SU-DHL-6 (cell line): ENCODE results near the gene OLFM2.

Experiments used
- H2AFZ ChIP-seq: fragments of 200-600 bp; sonication (generic); 2 replicates; pipeline ENCODE4 v1.6.1; 2014; ENCODE audit warnings: low read depth, mild to moderate bottlenecking, moderate library complexity, mixed read lengths, antibody characterized with exemption, low read length; ENCODE audit not compliant: severe bottlenecking
- H3F3A ChIP-seq: fragments of 200-600 bp; shearing (Covaris generic); 2 replicates; pipeline ENCODE4 v1.6.0; 2016; ENCODE audit warnings: antibody characterized with exemption, mild to moderate bottlenecking; ENCODE audit not compliant: insufficient read depth
- H3K27ac ChIP-seq: fragments of 200-600 bp; sonication (generic); 2 replicates; pipeline ENCODE4 v1.5.1; 2016; ENCODE audit warnings: low read depth, mild to moderate bottlenecking, low read length, moderate library complexity, mixed read lengths
- H3K27me3 ChIP-seq: fragments of 200-600 bp; sonication (generic), shearing (Covaris generic); 2 replicates; pipeline ENCODE4 v1.6.0; 2014; ENCODE audit warnings: mild to moderate bottlenecking, low read length
- H3K36me3 ChIP-seq: fragments of 200-600 bp; sonication (generic); 2 replicates; pipeline ENCODE4 v1.6.1; 2014; ENCODE audit warnings: mild to moderate bottlenecking, low read length, mixed read lengths
- H3K4me2 ChIP-seq: fragments of 300-600, 200-600 bp; shearing (Covaris generic), sonication (generic); 2 replicates; pipeline ENCODE4 v1.6.0; 2014; ENCODE audit warnings: low read length, low read depth, mild to moderate bottlenecking; ENCODE audit not compliant: poor library complexity, severe bottlenecking
- H3K4me3 ChIP-seq: fragments of 200-600 bp; sonication (generic); 2 replicates; pipeline ENCODE4 v1.5.1; 2014; ENCODE audit warnings: antibody characterized with exemption, low read length, mild to moderate bottlenecking, mixed read lengths; ENCODE audit not compliant: insufficient read depth, poor library complexity, severe bottlenecking
- H3K79me2 ChIP-seq: fragments of 200-600 bp; sonication (generic); 2 replicates; pipeline ENCODE4 v1.6.1; 2014; ENCODE audit warnings: mild to moderate bottlenecking, low read length, moderate library complexity; ENCODE audit not compliant: insufficient read depth
- H3K9ac ChIP-seq: fragments of 200-600 bp; sonication (generic); 2 replicates; pipeline ENCODE4 v1.7.0; 2014; ENCODE audit warnings: mild to moderate bottlenecking, low read length
- H3K9me2 ChIP-seq: fragments of 200-600 bp; sonication (generic); replicated peaks from 2 replicates; pipeline ENCODE4 v1.6.1; 2014; ENCODE audit warnings: low read length; ENCODE audit not compliant: insufficient read depth
- H3K9me3 ChIP-seq: fragments of 200-600 bp; sonication (generic); 2 replicates; pipeline ENCODE4 v1.6.1; 2014; ENCODE audit warnings: low read length, mixed read lengths; ENCODE audit not compliant: insufficient read depth
- H4K20me1 ChIP-seq: fragments of 200-600 bp; sonication (generic); 2 replicates; pipeline ENCODE4 v1.6.1; 2014; ENCODE audit warnings: low read depth, mild to moderate bottlenecking, antibody characterized with exemption, low read length, moderate library complexity, mixed read lengths
- CTCF ChIP-seq: fragments of 200-600 bp; sonication (generic); IDR thresholded peaks from one replicate; pipeline ENCODE4 v1.5.1; 2017; ENCODE audit warnings: antibody characterized with exemption, mild to moderate bottlenecking, low read length, moderate library complexity; ENCODE audit not compliant: insufficient read depth, poor library complexity, severe bottlenecking
- EZH2phosphoT487 ChIP-seq: fragments of 200-600 bp; sonication (generic), shearing (Covaris generic); conservative IDR thresholded peaks from 2 replicates; pipeline ENCODE4 v1.6.1; 2018; ENCODE audit warnings: mild to moderate bottlenecking, antibody characterized with exemption, low read length, moderate library complexity, mixed read lengths

OLFM2 gene

GRCh38 chr19:9872618-9873242, 63.6 kb downstream of the OLFM2 start:
- Histone ChIP-seq H3F3A (no peaks in the 10 kb centered on the region), H3K4me3 (no peak overlapping the region), H4K20me1 (no peaks in the 10 kb centered on the region), H3K4me2 (no peak overlapping the region), H3K9me2 (no peaks in the 10 kb centered on the region), H3K36me3 (no peaks in the 10 kb centered on the region), H3K27me3 (no peaks in the 10 kb centered on the region), H3K79me2 (no peaks in the 10 kb centered on the region), H3K9me3 (no peaks in the 10 kb centered on the region), H2AFZ (no peak overlapping the region), H3K9ac (no peak overlapping the region), H3K27ac (no peak overlapping the region)
- TF ChIP-seq EZH2phosphoT487: no peak
- no peak for TF ChIP-seq CTCF

- Histone ChIP-seq H3K27me3 (no peaks in the 10 kb centered on the region), H2AFZ (no peak overlapping the region), H3K4me3 (no peak overlapping the region), H3K36me3 (no peaks in the 10 kb centered on the region), H3K27ac (no peak overlapping the region), H3K9ac (no peak overlapping the region), H3F3A (no peaks in the 10 kb centered on the region), H3K4me2 (no peak overlapping the region), H3K79me2 (no peaks in the 10 kb centered on the region), H3K9me2 (no peaks in the 10 kb centered on the region), H3K9me3 (no peaks in the 10 kb centered on the region), H4K20me1 (no peaks in the 10 kb centered on the region)
- TF ChIP-seq CTCF (no peak), EZH2phosphoT487 (no peak)
Observed at GRCh38 chr19:9871626-9872338, 64.5 kb downstream of the OLFM2 start.

GRCh38 chr19:9868983-9869617, 67.2 kb downstream of the OLFM2 start:
- no peaks in the 10 kb centered on the region for H4K20me1 ChIP-seq
- no peaks in the 10 kb centered on the region for H3K27me3 ChIP-seq
- H3K27ac ChIP-seq: no peak overlapping the region
- H3K4me2 ChIP-seq: no peak overlapping the region
- H3K9me2 ChIP-seq: no peaks in the 10 kb centered on the region
- H3K79me2 ChIP-seq: no peaks in the 10 kb centered on the region
- H3K9ac ChIP-seq: no peak overlapping the region
- no peaks in the 10 kb centered on the region for H3K9me3 ChIP-seq
- H3F3A ChIP-seq: no peaks in the 10 kb centered on the region
- no peak overlapping the region for H3K4me3 ChIP-seq
- no peak for TF ChIP-seq CTCF
- no peak for TF ChIP-seq EZH2phosphoT487
- no peak overlapping the region for H2AFZ ChIP-seq
- H3K36me3 ChIP-seq: no peaks in the 10 kb centered on the region
